HepG2 (cell line): ENCODE measurements around the gene SLC22A9. TPM values are rescaled to one million over a fixed set of nuclear protein-coding genes. Genes with fewer than 3 reads are reported as not detected.
A peak's percentile ranks its signal among the peaks of the same experiment; 100 is the strongest.

Experiments used
- ATF7 ChIP-seq, 2 experiments: fragments of 450-650 bp in 1 of 2; sonication (generic) in 1 of 2; formaldehyde crosslinking in 1 of 2; IDR thresholded peaks; 2 replicates each; pipeline versions ENCODE4 v1.4.0 to v1.6.1; 2016 to 2020; ENCODE audit warnings: antibody characterized with exemption in 1 of 2, mild to moderate bottlenecking in 1 of 2, missing genetic modification reagents in 1 of 2
- CHCHD3 ChIP-seq: sonication (generic); formaldehyde crosslinking; IDR thresholded peaks from 2 replicates; pipeline ENCODE4 v1.8.0; 2022; ENCODE audit warnings: mild to moderate bottlenecking, missing genetic modification reagents, moderate library complexity
- ESRRA ChIP-seq: sonication (generic); formaldehyde crosslinking; IDR thresholded peaks from 2 replicates; pipeline ENCODE4 v1.5.1; 2020; ENCODE audit warnings: mild to moderate bottlenecking, low read depth, missing genetic modification reagents
- FOXA1 ChIP-seq, 2 experiments: fragments of 450-650 bp in 1 of 2; sonication (generic) in 1 of 2; formaldehyde crosslinking in 1 of 2; IDR thresholded peaks; 2 replicates each; pipeline versions ENCODE4 v1.4.0 to v1.6.1; 2016 to 2020; ENCODE audit warnings: missing genetic modification reagents in 1 of 2
- FOXJ3 ChIP-seq: sonication (generic); formaldehyde crosslinking; IDR thresholded peaks from 2 replicates; pipeline ENCODE4 v1.4.0; 2020; ENCODE audit warnings: missing genetic modification reagents, mild to moderate bottlenecking, borderline replicate concordance
- FOXO1 ChIP-seq: sonication (generic); formaldehyde crosslinking; IDR thresholded peaks from 2 replicates; pipeline ENCODE4 v1.4.0; 2020; ENCODE audit warnings: missing genetic modification reagents
- GABPB1 ChIP-seq: IDR thresholded peaks from 2 replicates; pipeline ENCODE4 v1.6.1; 2016; ENCODE audit warnings: mild to moderate bottlenecking, missing genetic modification reagents, moderate library complexity, missing compliant biosample characterization
- GZF1 ChIP-seq: sonication (generic); formaldehyde crosslinking; IDR thresholded peaks from 2 replicates; pipeline ENCODE4 v1.5.1; 2020; ENCODE audit warnings: mild to moderate bottlenecking, missing genetic modification reagents
- HDAC1 ChIP-seq: sonication (generic); formaldehyde crosslinking; IDR thresholded peaks from 2 replicates; pipeline ENCODE4 v1.5.1; 2020; ENCODE audit warnings: mild to moderate bottlenecking, missing genetic modification reagents
- HMG20A ChIP-seq: IDR thresholded peaks from 2 replicates; pipeline ENCODE4 v1.6.1; 2016; ENCODE audit warnings: borderline replicate concordance
- LCORL ChIP-seq, 2 experiments: fragments of 450-650 bp in 1 of 2; sonication (generic) in 1 of 2; formaldehyde crosslinking in 1 of 2; IDR thresholded peaks; 2 replicates each; pipeline versions ENCODE4 v1.5.0 to v1.6.1; 2017 to 2020; ENCODE audit warnings: antibody characterized with exemption in 1 of 2, missing genetic modification reagents in 1 of 2
- MTF2 ChIP-seq: sonication (generic); formaldehyde crosslinking; IDR thresholded peaks from 2 replicates; pipeline ENCODE4 v1.5.0; 2020; ENCODE audit warnings: missing genetic modification reagents, borderline replicate concordance
- MXD4 ChIP-seq: IDR thresholded peaks from 2 replicates; pipeline ENCODE4 v1.6.1; 2016; ENCODE audit warnings: mild to moderate bottlenecking, missing biosample characterization, missing genetic modification reagents
- NR2F6 ChIP-seq, 2 experiments: IDR thresholded peaks; 2 replicates each; pipeline ENCODE4 v1.6.1; 2016; ENCODE audit warnings: antibody characterized with exemption in 1 of 2, mild to moderate bottlenecking in 1 of 2
- ONECUT2 ChIP-seq: sonication (generic); formaldehyde crosslinking; IDR thresholded peaks from 2 replicates; pipeline ENCODE4 v1.4.0; 2020; ENCODE audit warnings: missing genetic modification reagents
- PAF1 ChIP-seq: IDR thresholded peaks from 2 replicates; pipeline ENCODE4 v1.6.1; 2016; ENCODE audit warnings: missing genetic modification reagents, missing compliant biosample characterization
- POGZ ChIP-seq: sonication (generic); formaldehyde crosslinking; IDR thresholded peaks from 2 replicates; pipeline ENCODE4 v1.4.0; 2020; ENCODE audit warnings: mild to moderate bottlenecking, missing genetic modification reagents
- POLR2G ChIP-seq: fragments of 200-400 bp; formaldehyde crosslinking; IDR thresholded peaks from 2 replicates; pipeline ENCODE4 v1.6.1; 2018; ENCODE audit warnings: mild to moderate bottlenecking, low read depth, low read length, moderate library complexity
- SOX6 ChIP-seq, 2 experiments: fragments of 450-650 bp in 1 of 2; sonication (generic) in 1 of 2; formaldehyde crosslinking in 1 of 2; IDR thresholded peaks; 2 replicates each; pipeline versions ENCODE4 v1.4.0 to v1.6.1; 2017 to 2020; ENCODE audit warnings: antibody characterized with exemption in 1 of 2, mild to moderate bottlenecking in 1 of 2, missing genetic modification reagents in 1 of 2
- STAT5B ChIP-seq: sonication (generic); formaldehyde crosslinking; IDR thresholded peaks from 2 replicates; pipeline ENCODE4 v1.4.0; 2020; ENCODE audit warnings: missing genetic modification reagents
- TSC22D2 ChIP-seq: sonication (generic); formaldehyde crosslinking; IDR thresholded peaks from 2 replicates; pipeline ENCODE4 v1.5.1; 2020; ENCODE audit warnings: missing genetic modification reagents, mild to moderate bottlenecking, borderline replicate concordance
- ZFP90 ChIP-seq: sonication (generic); formaldehyde crosslinking; IDR thresholded peaks from 2 replicates; pipeline ENCODE4 v1.8.0; 2022; ENCODE audit warnings: missing genetic modification reagents, mild to moderate bottlenecking, inconsistent platforms, borderline replicate concordance
- ZNF205 ChIP-seq: IDR thresholded peaks from 2 replicates; pipeline ENCODE4 v1.6.1; 2018; ENCODE audit warnings: missing biosample characterization, missing genetic modification reagents
- ZNF326 ChIP-seq: sonication (generic); formaldehyde crosslinking; IDR thresholded peaks from 2 replicates; pipeline ENCODE4 v1.4.0; 2020; ENCODE audit warnings: missing genetic modification reagents, borderline replicate concordance
- ZNF331 ChIP-seq: sonication (generic); formaldehyde crosslinking; IDR thresholded peaks from 2 replicates; pipeline ENCODE4 v1.4.0; 2020; ENCODE audit warnings: missing genetic modification reagents
- ZNF354B ChIP-seq: sonication (generic); formaldehyde crosslinking; IDR thresholded peaks from 2 replicates; pipeline ENCODE4 v1.8.0; 2022; ENCODE audit warnings: mild to moderate bottlenecking, missing genetic modification reagents
- ZNF362 ChIP-seq: sonication (generic); formaldehyde crosslinking; IDR thresholded peaks from 2 replicates; pipeline ENCODE4 v1.4.0; 2020; ENCODE audit warnings: missing genetic modification reagents, mild to moderate bottlenecking, borderline replicate concordance
- ZNF556 ChIP-seq: sonication (generic); formaldehyde crosslinking; IDR thresholded peaks from 2 replicates; pipeline ENCODE4 v1.4.0; 2020; ENCODE audit warnings: mild to moderate bottlenecking, missing genetic modification reagents, borderline replicate concordance
- ZNF644 ChIP-seq: IDR thresholded peaks from 2 replicates; pipeline ENCODE4 v1.6.1; 2016; ENCODE audit warnings: low read depth
- ZSCAN21 ChIP-seq: sonication (generic); formaldehyde crosslinking; IDR thresholded peaks from 2 replicates; pipeline ENCODE4 v1.8.0; 2022; ENCODE audit warnings: mild to moderate bottlenecking, missing genetic modification reagents, moderate library complexity, borderline replicate concordance
- ZSCAN25 ChIP-seq: sonication (generic); formaldehyde crosslinking; IDR thresholded peaks from 2 replicates; pipeline ENCODE4 v1.8.0; 2022; ENCODE audit warnings: mild to moderate bottlenecking, missing genetic modification reagents
- polyA plus RNA-seq, 8 experiments: library from polyadenylated mRNA; depleted of rRNA in 3 of 8; stranded (reverse) in 7 of 8; unstranded in 1 of 8; fragments of >200 nt; fragmentation: Illumina TruSeq in 4 of 8; extraction: Trizol in 4 of 8; gene quantifications; 2 replicates each; pipeline versions ENCODE4 v1.2.1 to v1.2.3, GENCODE V29; 2011 to 2016; ENCODE audit warnings: low read depth in 4 of 8, missing spikeins in 1 of 8, mixed read lengths in 1 of 8; ENCODE audit not compliant: insufficient read depth in 1 of 8
- total RNA-seq, 5 experiments: library from RNA; depleted of rRNA; stranded (reverse); fragments of >200 nt; fragmentation: Illumina TruSeq; extraction: Trizol; gene quantifications; 2 replicates each; pipeline ENCODE4 v1.2.3, GENCODE V29; 2016; ENCODE audit warnings: low read depth in 1 of 5

Gene SLC22A9
- total and polyA plus RNA-seq, 2 of the 13 experiments (the other 11 are each of a cell fraction or from before 2014, with no cell fraction given), result 4.0 to 11.7 TPM

- TF ChIP-seq ZSCAN25 (CRISPR knock-in tag) (0 out of 2 replicates have a peak, but pooled peaks have one; percentile 26), ZNF331 (CRISPR knock-in tag) (peak; percentile 62; the same call in 1 of the 2 replicates), NR2F6 (IDR thresholded peaks at IDR 0.05) (peak; percentile 80), NR2F6 (CRISPR knock-in tag; IDR thresholded peaks at IDR 0.05) (peak; percentile 83), MTF2 (CRISPR knock-in tag) (no peak), ZNF556 (peak; percentile 40; the same call in 1 of the 2 replicates), PAF1 (no peak), MXD4 (no peak), STAT5B (CRISPR knock-in tag) (no peak), HDAC1 (CRISPR knock-in tag) (peak; percentile 54; the same call in 1 of the 2 replicates), ZNF205 (0 out of 2 replicates have a peak, but pooled peaks have one; percentile 28), ESRRA (CRISPR knock-in tag) (peak; percentile 59; the same call in 1 of the 2 replicates), SOX6 (IDR thresholded peaks at IDR 0.05) (no peak), SOX6 (CRISPR knock-in tag; IDR thresholded peaks at IDR 0.05) (peak; percentile 50; the same call in 1 of the 2 replicates), FOXO1 (peak; percentile 87), POLR2G (no peak), GABPB1 (CRISPR knock-in tag) (0 out of 2 replicates have a peak, but pooled peaks have one; percentile 19), FOXJ3 (CRISPR knock-in tag) (peak; percentile 61; the same call in 1 of the 2 replicates), ZNF326 (no peak), CHCHD3 (CRISPR knock-in tag) (no peak), ZSCAN21 (CRISPR knock-in tag) (no peak), FOXA1 (IDR thresholded peaks at IDR 0.05) (no peak), FOXA1 (CRISPR knock-in tag; IDR thresholded peaks at IDR 0.05) (peak; percentile 64), ONECUT2 (CRISPR knock-in tag) (peak; percentile 19; the same call in 1 of the 2 replicates), ATF7 (IDR thresholded peaks at IDR 0.05) (no peak), ATF7 (CRISPR knock-in tag; IDR thresholded peaks at IDR 0.05) (no peak), ZNF362 (CRISPR knock-in tag) (no peak), GZF1 (no peak), TSC22D2 (CRISPR knock-in tag) (no peak), LCORL (IDR thresholded peaks at IDR 0.05) (no peak), LCORL (CRISPR knock-in tag; IDR thresholded peaks at IDR 0.05) (peak; percentile 54; the same call in 1 of the 2 replicates), ZFP90 (CRISPR knock-in tag) (no peak), POGZ (peak; percentile 78), ZNF644 (peak; percentile 77), HMG20A (CRISPR knock-in tag) (peak; percentile 63; the same call in 1 of the 2 replicates), ZNF354B (no peak)
Measured at GRCh38 chr11:63404161-63404935, 34.8 kb downstream of the SLC22A9 start (continued).
